ENCODE data around the gene IFT20. TPM values are rescaled to one million over a fixed set of nuclear protein-coding genes. Genes with fewer than 3 reads are reported as not detected.

The IFT20 gene
- total RNA-seq, 1 donor from 2014 or later, result 13.6 TPM

DNA sequence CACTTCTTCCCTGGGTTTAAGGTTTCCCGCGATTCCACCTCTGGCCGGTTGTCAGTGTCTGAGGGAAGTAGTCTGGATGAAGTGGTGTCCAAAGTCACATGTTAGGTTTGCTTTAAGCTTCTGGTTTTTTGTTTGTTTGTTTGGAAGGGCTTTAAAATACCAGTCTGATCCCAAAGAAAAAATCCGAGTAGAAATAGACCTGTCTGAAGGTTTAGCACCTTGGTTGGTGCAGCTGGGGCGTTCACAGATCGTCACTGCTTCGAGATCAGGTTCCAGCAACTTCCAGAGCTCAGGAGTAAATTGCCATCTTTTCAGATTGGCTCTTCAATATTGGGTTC is 15.7 kb downstream of the IFT20 start:
- intact Hi-C loops (cut with DNase I), result loop anchor here (1.0 to 5.0 kb wide), 4 partner anchors 16 to 633 kb away; partner anchors contain the start of genes IFT20, NLK, PHF12 and POLDIP2
- Histone ChIP-seq H3K27ac (peak overlapping the region in 1 of 2 donors; percentile 51), H3K9me3 (no peaks in the 10 kb centered on the region), H3K36me3 (no peaks in the 10 kb centered on the region), H3K27me3 (no peaks in the 10 kb centered on the region), H3K4me3 (peak overlapping the region; percentile 67 to 72), H3K4me1 (peaks cover 5 to 13% of the 10 kb centered on the region in 2 donors)
- DNase-seq (ENCODE audit: low spot score in 2 of 2), result no peak
- TF ChIP-seq, protein P1, sequence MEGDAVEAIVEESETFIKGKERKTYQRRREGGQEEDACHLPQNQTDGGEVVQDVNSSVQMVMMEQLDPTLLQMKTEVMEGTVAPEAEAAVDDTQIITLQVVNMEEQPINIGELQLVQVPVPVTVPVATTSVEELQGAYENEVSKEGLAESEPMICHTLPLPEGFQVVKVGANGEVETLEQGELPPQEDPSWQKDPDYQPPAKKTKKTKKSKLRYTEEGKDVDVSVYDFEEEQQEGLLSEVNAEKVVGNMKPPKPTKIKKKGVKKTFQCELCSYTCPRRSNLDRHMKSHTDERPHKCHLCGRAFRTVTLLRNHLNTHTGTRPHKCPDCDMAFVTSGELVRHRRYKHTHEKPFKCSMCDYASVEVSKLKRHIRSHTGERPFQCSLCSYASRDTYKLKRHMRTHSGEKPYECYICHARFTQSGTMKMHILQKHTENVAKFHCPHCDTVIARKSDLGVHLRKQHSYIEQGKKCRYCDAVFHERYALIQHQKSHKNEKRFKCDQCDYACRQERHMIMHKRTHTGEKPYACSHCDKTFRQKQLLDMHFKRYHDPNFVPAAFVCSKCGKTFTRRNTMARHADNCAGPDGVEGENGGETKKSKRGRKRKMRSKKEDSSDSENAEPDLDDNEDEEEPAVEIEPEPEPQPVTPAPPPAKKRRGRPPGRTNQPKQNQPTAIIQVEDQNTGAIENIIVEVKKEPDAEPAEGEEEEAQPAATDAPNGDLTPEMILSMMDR (IDR thresholded peaks at IDR 0.05), result no peak

DNA sequence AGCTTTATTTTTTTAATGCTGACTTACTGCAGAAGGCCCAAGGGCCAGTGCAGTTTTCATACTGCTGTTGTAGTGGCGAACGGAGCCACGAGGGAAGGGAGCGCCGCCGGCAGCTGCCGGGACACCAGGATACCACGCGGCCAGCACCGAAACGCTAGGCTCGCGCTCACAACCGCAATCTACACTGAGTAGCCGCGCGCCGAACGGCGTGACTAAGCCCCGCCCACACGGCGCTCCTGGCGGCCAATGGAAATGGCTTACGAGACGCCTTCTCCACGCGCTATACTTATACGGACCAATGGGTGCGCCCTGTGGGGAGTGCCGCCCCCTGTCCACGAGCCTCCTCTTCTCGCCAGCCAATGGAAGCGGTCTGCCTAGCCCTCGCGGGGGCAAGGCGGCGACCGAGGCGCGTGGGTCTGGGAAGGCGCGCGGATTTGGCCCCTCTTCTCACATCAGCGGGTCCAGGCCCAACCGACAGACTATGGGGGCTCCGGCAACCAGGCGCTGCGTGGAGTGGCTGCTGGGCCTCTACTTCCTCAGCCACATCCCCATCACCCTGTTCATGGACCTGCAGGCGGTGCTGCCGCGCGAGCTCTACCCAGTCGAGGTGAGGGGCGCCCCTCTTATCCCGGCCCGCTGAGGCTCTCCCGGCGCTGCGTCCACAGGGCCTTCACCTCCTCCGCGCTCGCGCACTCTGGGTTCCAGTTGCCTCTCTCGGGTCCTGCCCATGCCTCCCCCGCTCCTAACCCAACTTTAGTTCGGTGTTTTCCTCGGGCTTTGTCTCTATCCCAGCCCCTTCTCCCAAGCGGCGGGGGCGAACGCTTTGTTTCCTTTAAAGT is 16.3 kb downstream of the IFT20 start, which contains the start of gene TMEM97:
Gene TMEM97, plus strand, starts transcription at position 442 of the 839 bp plus-strand sequence. Its CDS starts 40 bp downstream, at position 482.
- TF ChIP-seq, protein P1 (IDR thresholded peaks at IDR 0.05), result no peak
- H3K4me3 ChIP-seq, result peak within 1 kb of the TSS; percentile 67 to 72
- intact Hi-C loops (cut with DNase I), result loop anchor here (1.0 to 5.0 kb wide), 4 partner anchors 16 to 633 kb away; partner anchors contain the start of genes IFT20, NLK, PHF12 and POLDIP2
- H3K27me3 ChIP-seq, result no peaks in the 10 kb centered on the region
- H3K27ac ChIP-seq, result peak within 1 kb of the TSS; percentile 12 to 51
- DNase-seq (ENCODE audit: low spot score in 2 of 2), result peak; percentile 87 to 97
- no peaks in the 10 kb centered on the region for H3K36me3 ChIP-seq
- peaks cover 5 to 13% of the 10 kb centered on the region in 2 donors for H3K4me1 ChIP-seq
- H3K9me3 ChIP-seq, result no peaks in the 10 kb centered on the region

DNA sequence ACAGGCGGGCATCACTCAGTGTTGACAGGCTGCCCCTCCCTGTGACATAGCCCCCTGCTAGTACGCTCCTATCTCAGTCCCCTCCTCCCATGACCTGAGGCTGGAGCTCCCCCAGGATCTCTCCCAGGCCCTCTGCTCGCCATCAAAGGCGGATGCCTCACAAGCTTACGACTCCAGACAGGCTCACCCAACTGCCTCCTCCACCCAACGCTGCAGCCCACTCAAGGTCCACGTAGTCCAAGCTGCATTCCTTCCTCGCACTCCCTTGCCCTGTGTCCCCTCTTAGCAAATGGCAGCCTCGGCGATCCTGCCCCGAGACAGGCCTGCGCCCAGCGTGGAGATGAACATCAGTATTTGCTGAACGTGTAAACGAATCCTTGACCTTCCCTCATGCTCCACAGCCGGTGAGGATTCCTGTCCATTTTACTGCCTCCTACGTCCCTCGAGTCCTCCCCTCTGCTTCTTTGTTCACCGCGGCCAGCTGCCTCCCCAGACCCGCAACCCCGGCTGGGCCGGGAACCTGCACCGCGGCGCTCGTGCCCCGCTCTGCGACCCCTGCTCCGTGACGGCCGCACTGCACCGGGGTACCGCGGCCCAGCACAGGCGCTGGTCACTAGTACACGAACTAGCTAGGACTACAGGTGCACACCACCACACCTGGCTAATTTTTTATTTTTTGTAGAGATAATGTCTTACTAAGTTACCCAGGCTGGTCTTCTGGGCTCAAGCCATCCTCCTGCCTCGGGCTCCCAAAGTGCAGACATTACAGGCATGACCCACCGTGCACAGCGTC is 17.1 kb downstream of the IFT20 start:
- intact Hi-C loops (cut with DNase I), result loop anchor here (5.0 kb wide), 2 partner anchors 276 to 634 kb away; partner anchors contain the start of genes NLK and PHF12
- H3K4me3 ChIP-seq, result peak overlapping the region; percentile 67 to 72
- no peaks in the 10 kb centered on the region for H3K9me3 ChIP-seq
- H3K36me3 ChIP-seq, result no peaks in the 10 kb centered on the region
- peaks cover 5 to 13% of the 10 kb centered on the region in 2 donors for H3K4me1 ChIP-seq
- DNase-seq (ENCODE audit: low spot score in 2 of 2), result no peak
- no peaks in the 10 kb centered on the region for H3K27me3 ChIP-seq
- no peak overlapping the region for H3K27ac ChIP-seq
- TF ChIP-seq, protein P1 (IDR thresholded peaks at IDR 0.05), result no peak

DNA sequence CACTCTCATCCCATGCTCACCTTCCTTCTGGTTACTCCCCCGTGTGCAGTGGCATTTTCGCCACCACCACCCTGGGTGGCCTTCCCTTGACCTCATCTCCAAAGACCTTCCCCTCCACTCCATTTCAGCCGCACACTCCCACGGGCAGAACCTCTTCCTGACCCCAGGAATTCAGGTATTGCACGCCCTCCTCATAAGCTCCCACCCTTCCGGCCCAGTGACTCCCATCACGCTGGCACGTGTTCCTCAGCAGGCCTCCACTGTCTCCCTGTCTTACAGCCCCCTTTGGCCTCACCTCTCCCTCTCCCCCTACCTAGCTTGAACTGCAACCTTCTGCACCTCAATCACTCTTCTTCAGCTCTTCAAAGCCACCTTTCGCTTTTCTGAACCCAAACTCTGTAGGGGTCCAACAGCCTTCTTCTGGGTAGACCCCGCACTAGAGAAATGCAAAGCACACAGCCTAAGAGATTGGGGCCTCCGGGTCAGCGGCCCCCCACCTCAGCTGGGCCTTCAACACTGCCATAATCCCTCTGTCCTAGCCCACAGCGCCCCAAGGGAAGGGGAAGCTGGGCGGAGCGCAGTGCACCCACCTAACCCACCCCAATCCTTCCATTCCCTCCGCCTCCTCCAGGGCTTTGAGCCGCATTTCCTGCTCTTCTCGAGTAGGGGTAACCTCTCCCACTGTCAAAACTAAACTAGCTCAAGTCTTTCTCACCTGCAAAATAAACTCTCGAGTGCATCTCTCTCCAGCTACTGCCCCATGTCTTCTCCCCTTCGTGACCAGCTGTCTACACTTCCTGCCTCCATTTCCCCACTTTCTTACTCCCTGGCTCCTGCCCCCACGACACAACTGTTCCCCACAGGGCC is 17.9 kb downstream of the IFT20 start:
- intact Hi-C loops (cut with DNase I), result loop anchor here (5.0 kb wide), 2 partner anchors 275 to 635 kb away; partner anchors contain the start of genes NLK and PHF12
- Histone ChIP-seq H3K4me3 (no peak overlapping the region), H3K27me3 (no peaks in the 10 kb centered on the region), H3K4me1 (peaks cover 5 to 13% of the 10 kb centered on the region in 2 donors), H3K9me3 (no peaks in the 10 kb centered on the region), H3K27ac (no peak overlapping the region), H3K36me3 (no peaks in the 10 kb centered on the region)
- TF ChIP-seq, protein P1 (IDR thresholded peaks at IDR 0.05), result no peak
- DNase-seq (ENCODE audit: low spot score in 2 of 2), result no peak

Measured in ascending aorta (tissue), 2 donors.